IMR-90 (cell line): ENCODE measurements around the gene PROX2. TPM values are rescaled to one million over a fixed set of nuclear protein-coding genes. Genes with fewer than 3 reads are reported as not detected.

Source experiments
- ATAC-seq: fragments of 200-7000 bp; cut with Tn5 transposase; 2 replicates; pipeline ENCODE4 v1.9.1; 2020; ENCODE audit warnings: low read depth, mild to moderate bottlenecking, moderate library complexity
- BruUV-seq: library from RNA; stranded (reverse); fragments of 400-500 nt; replicated peaks from 2 replicates; lab custom pipeline; 2021; lab: Mats Ljungman, UMichigan
- CTCF ChIA-PET: fragments of 300-600 bp; formaldehyde crosslinking; extraction: SDS; loops from one replicate; lab custom pipeline; 2021; ENCODE audit warnings: antibody characterized with exemption; lab: Yijun Ruan, JAX
- POLR2A ChIA-PET: fragments of 300-600 bp; sonication (Branson Sonifier 250); formaldehyde crosslinking; loops from one replicate; lab custom pipeline; 2022; ENCODE audit warnings: antibody characterized with exemption; ENCODE audit not compliant: unreplicated experiment; lab: Charles Lee
- DNase-seq: peaks from one replicate; pipeline ENCODE4 v3.0.0; 2013
- H2AFZ ChIP-seq: replicated peaks from 2 replicates; pipeline ENCODE3; 2013; ENCODE audit warnings: low read length, mild to moderate bottlenecking; ENCODE audit not compliant: poor library complexity
- H2AK5ac ChIP-seq: 2 replicates; pipeline ENCODE4 v1.6.1; 2013; ENCODE audit warnings: low read depth, low read length, inconsistent platforms
- H2AK9ac ChIP-seq: replicated peaks from 2 replicates; pipeline ENCODE3; 2013; ENCODE audit warnings: mild to moderate bottlenecking, low read depth, low read length, moderate library complexity; ENCODE audit not compliant: poor library complexity
- H2BK120ac ChIP-seq: 2 replicates; pipeline ENCODE4 v1.6.1; 2013; ENCODE audit warnings: low read depth, low read length, inconsistent platforms
- H2BK15ac ChIP-seq: 3 replicates; pipeline ENCODE4 v1.6.1; 2013; ENCODE audit warnings: low read depth, low read length, inconsistent platforms
- H2BK20ac ChIP-seq: 2 replicates; pipeline ENCODE4 v1.6.1; 2013; ENCODE audit warnings: low read depth, mild to moderate bottlenecking, inconsistent platforms, low read length, moderate library complexity
- H2BK5ac ChIP-seq: 2 replicates; pipeline ENCODE4 v1.6.1; 2013; ENCODE audit warnings: mild to moderate bottlenecking, low read depth, low read length, inconsistent platforms; ENCODE audit not compliant: poor library complexity, severe bottlenecking
- H3K14ac ChIP-seq: replicated peaks from 2 replicates; pipeline ENCODE4 v1.6.1; 2013; ENCODE audit warnings: low read depth, low read length, inconsistent platforms
- H3K18ac ChIP-seq: 2 replicates; pipeline ENCODE4 v1.6.1; 2013; ENCODE audit warnings: low read depth, low read length, control low read depth
- H3K23ac ChIP-seq: 2 replicates; pipeline ENCODE4 v1.6.1; 2013; ENCODE audit warnings: low read depth, low read length, inconsistent platforms
- H3K27ac ChIP-seq: 2 replicates; pipeline ENCODE4 v1.5.1; 2013; ENCODE audit warnings: mild to moderate bottlenecking, control low read depth, low read length; ENCODE audit not compliant: insufficient read depth
- H3K27me3 ChIP-seq: 2 replicates; pipeline ENCODE4 v1.6.1; 2013; ENCODE audit warnings: low read length; ENCODE audit not compliant: control insufficient read depth, insufficient read depth
- H3K36me3 ChIP-seq: 2 replicates; pipeline ENCODE4 v1.6.1; 2013; ENCODE audit warnings: low read length, mixed read lengths; ENCODE audit not compliant: control insufficient read depth, insufficient read depth
- H3K4ac ChIP-seq: 2 replicates; pipeline ENCODE4 v1.6.1; 2013; ENCODE audit warnings: low read depth, low read length, inconsistent platforms
- H3K4me1 ChIP-seq: 2 replicates; pipeline ENCODE4 v1.6.1; 2013; ENCODE audit warnings: low read length, mixed read lengths; ENCODE audit not compliant: control insufficient read depth, insufficient read depth
- H3K4me2 ChIP-seq: 2 replicates; pipeline ENCODE4 v1.6.1; 2013; ENCODE audit warnings: low read depth, mild to moderate bottlenecking, control low read depth, low read length, moderate library complexity
- H3K4me3 ChIP-seq: 2 replicates; pipeline ENCODE4 v1.5.1; 2013; ENCODE audit warnings: low read depth, mild to moderate bottlenecking, control low read depth, low read length, moderate library complexity; ENCODE audit not compliant: insufficient read depth
- H3K56ac ChIP-seq: 2 replicates; pipeline ENCODE4 v1.6.1; 2013; ENCODE audit warnings: low read length, inconsistent platforms; ENCODE audit not compliant: insufficient read depth; ENCODE audit errors: extremely low read depth
- H3K79me1 ChIP-seq, 2 experiments: 2 replicates each; pipeline ENCODE4 v1.6.1; 2013; ENCODE audit warnings: low read length in 2 of 2, inconsistent platforms in 1 of 2, low read depth in 1 of 2
- H3K9ac ChIP-seq: 2 replicates; pipeline ENCODE4 v1.6.1; 2013; ENCODE audit warnings: low read depth, low read length, control low read depth
- H3K9me1 ChIP-seq: 2 replicates; pipeline ENCODE4 v1.6.1; 2013; ENCODE audit warnings: low read length, inconsistent platforms; ENCODE audit not compliant: insufficient read depth
- H3K9me3 ChIP-seq: 2 replicates; pipeline ENCODE4 v1.6.1; 2013; ENCODE audit warnings: low read length; ENCODE audit not compliant: control insufficient read depth, insufficient read depth
- H4K20me1 ChIP-seq: 2 replicates; pipeline ENCODE4 v1.6.1; 2013; ENCODE audit warnings: low read length, inconsistent platforms; ENCODE audit not compliant: insufficient read depth
- H4K5ac ChIP-seq: 2 replicates; pipeline ENCODE4 v1.6.1; 2013; ENCODE audit warnings: mild to moderate bottlenecking, low read depth, low read length, control low read depth
- H4K8ac ChIP-seq, 2 experiments: 2 replicates each; pipeline ENCODE4 v1.6.1; 2013; ENCODE audit warnings: low read depth in 2 of 2, low read length in 2 of 2, control low read depth in 1 of 2, inconsistent platforms in 1 of 2
- H4K91ac ChIP-seq: 2 replicates; pipeline ENCODE4 v1.6.1; 2013; ENCODE audit warnings: low read depth, low read length, inconsistent platforms; ENCODE audit not compliant: insufficient read depth
- BHLHE40 ChIP-seq: fragments of 150-350 bp; IDR thresholded peaks from 2 replicates; pipeline ENCODE4 v1.6.1; 2016; ENCODE audit warnings: mild to moderate bottlenecking, low read depth, low read length
- CEBPB ChIP-seq: IDR thresholded peaks from 2 replicates; pipeline ENCODE4 v1.6.1; 2012; ENCODE audit warnings: low read depth, low read length, improper control_type of control experiment
- CHD1 ChIP-seq: IDR thresholded peaks from 2 replicates; pipeline ENCODE4 v1.6.1; 2012; ENCODE audit warnings: low read depth, low read length, improper control_type of control experiment
- CTCF ChIP-seq: conservative IDR thresholded peaks from 2 replicates; pipeline ENCODE4 v1.5.1; 2012; ENCODE audit warnings: mild to moderate bottlenecking, low read depth, low read length, improper control_type of control experiment
- ELK1 ChIP-seq: fragments of 150-350 bp; IDR thresholded peaks from 2 replicates; pipeline ENCODE4 v1.6.1; 2016; ENCODE audit warnings: low read depth, mild to moderate bottlenecking, low read length, moderate library complexity, borderline replicate concordance
- FOS ChIP-seq: fragments of 150-350 bp; IDR thresholded peaks from 2 replicates; pipeline ENCODE4 v1.6.1; 2016; ENCODE audit warnings: low read depth, low read length
- MAFK ChIP-seq: IDR thresholded peaks from 2 replicates; pipeline ENCODE4 v1.6.1; 2012; ENCODE audit warnings: low read depth, low read length, improper control_type of control experiment
- MAZ ChIP-seq: IDR thresholded peaks from 2 replicates; pipeline ENCODE4 v1.6.1; 2012; ENCODE audit warnings: low read depth, mild to moderate bottlenecking, low read length, improper control_type of control experiment, moderate library complexity, borderline replicate concordance
- MXI1 ChIP-seq: IDR thresholded peaks from 2 replicates; pipeline ENCODE4 v1.6.1; 2012; ENCODE audit warnings: low read depth, mild to moderate bottlenecking, low read length, moderate library complexity, borderline replicate concordance
- NFE2L2 ChIP-seq: fragments of 150-350 bp; IDR thresholded peaks from 2 replicates; pipeline ENCODE4 v1.6.1; 2016; ENCODE audit warnings: low read depth, mild to moderate bottlenecking, low read length
- POLR2A ChIP-seq: IDR thresholded peaks from 2 replicates; pipeline ENCODE4 v1.6.1; 2012; ENCODE audit warnings: mild to moderate bottlenecking, low read depth, low read length
- RAD21 ChIP-seq: IDR thresholded peaks from 2 replicates; pipeline ENCODE4 v1.6.1; 2012; ENCODE audit warnings: low read length, improper control_type of control experiment
- RCOR1 ChIP-seq: IDR thresholded peaks from 2 replicates; pipeline ENCODE4 v1.6.1; 2012; ENCODE audit warnings: mild to moderate bottlenecking, low read length, improper control_type of control experiment; ENCODE audit not compliant: insufficient replicate concordance
- RFX5 ChIP-seq: IDR thresholded peaks from 2 replicates; pipeline ENCODE4 v1.8.0; 2012; ENCODE audit warnings: low read depth, mild to moderate bottlenecking, low read length, moderate library complexity
- SMC3 ChIP-seq: fragments of 150-350 bp; IDR thresholded peaks from 2 replicates; pipeline ENCODE4 v1.6.1; 2016; ENCODE audit warnings: low read depth, mild to moderate bottlenecking, antibody characterized with exemption, low read length, moderate library complexity
- USF2 ChIP-seq: fragments of 150-350 bp; IDR thresholded peaks from 2 replicates; pipeline ENCODE4 v1.6.1; 2017; ENCODE audit warnings: mild to moderate bottlenecking, antibody characterized with exemption, low read length, low read depth
- WGBS, 2 experiments: methylation state at CpG; one replicate each; pipeline versions ENCODE4 v1.1.5 to v1.1.7; 2013; ENCODE audit warnings: missing lambda C conversion rate in 2 of 2; ENCODE audit not compliant: insufficient read length in 1 of 2; ENCODE audit errors: extremely low coverage in 2 of 2; 5-methylcytosine and 5-hydroxymethylcytosine counted together
- dilution Hi-C: fragments of 300-500 bp; cut with HindIII; formaldehyde crosslinking; loops from one replicate; pipeline ENCODE4 v1.14.3; 2018; ENCODE audit warnings: low sequenced_read_pairs; ENCODE audit not compliant: unreplicated experiment
- in situ Hi-C: fragments of 300-500 bp; cut with MboI; formaldehyde crosslinking; loops from 3 replicates; pipeline ENCODE4 v1.14.3; 2019; ENCODE audit warnings: low sequenced_read_pairs, inconsistent platforms, mixed read lengths
- intact Hi-C: fragments of 100-400 bp; cut with micrococcal nuclease; formaldehyde crosslinking; loops from 2 replicates; pipeline ENCODE4 v1.10.0; 2022
- polyA plus RNA-seq, 3 experiments: library from polyadenylated mRNA; depleted of rRNA; stranded (reverse); fragments of >200 nt; gene quantifications; 2 replicates each; pipeline ENCODE4 v1.2.3, GENCODE V29; 2012; ENCODE audit warnings: low replicate concordance in 1 of 3
- total RNA-seq: library from RNA; depleted of rRNA; stranded (reverse); fragments of >200 nt; gene quantifications from 2 replicates; pipeline ENCODE4 v1.2.3, GENCODE V29; 2012

PROX2 gene
- total and polyA plus RNA-seq, 2 of the 4 experiments (the other 2 are of a cell fraction) = not detected

- H3K9ac ChIP-seq = no peak overlapping the region
- no peaks in the 10 kb centered on the region for H4K20me1 ChIP-seq
- CTCF ChIA-PET = no interaction called here
- H2BK5ac ChIP-seq = no peak overlapping the region
- H3K36me3 ChIP-seq = no peaks in the 10 kb centered on the region
- no peak overlapping the region for H2BK20ac ChIP-seq
- peaks cover 1% of the 10 kb centered on the region; the same call in 1 of the 2 replicates for H3K4me1 ChIP-seq
- H2AFZ ChIP-seq = no peak overlapping the region
- no peak overlapping the region for H3K23ac ChIP-seq
- intact Hi-C loops (no loop called here), dilution Hi-C loops (no loop called here), in situ Hi-C loops (loop anchor here (5.0 to 10.0 kb wide), 2 partner anchors 165 to 393 kb away; no protein-coding TSS in a partner anchor)
- POLR2A ChIA-PET = interaction anchor here (0.6 kb wide), 1 partner anchor 369 kb away, joined by 4 read pairs; no protein-coding TSS in a partner anchor
- ATAC-seq (no peak), DNase-seq (no peak)
- BruUV-seq = no TSS peak
- TF ChIP-seq MXI1 (no peak), MAFK (no peak), RAD21 (no peak), CEBPB (no peak), BHLHE40 (no peak), FOS (no peak), USF2 (no peak), RCOR1 (no peak), NFE2L2 (no peak), CHD1 (no peak), POLR2A (no peak), RFX5 (no peak), MAZ (no peak), SMC3 (no peak), ELK1 (no peak), CTCF (no peak)
- no peak overlapping the region for H4K5ac ChIP-seq
- H4K8ac ChIP-seq = no peak overlapping the region
- no peak overlapping the region for H2AK9ac ChIP-seq
- no peak overlapping the region for H2AK5ac ChIP-seq
- H3K9me3 ChIP-seq = no peaks in the 10 kb centered on the region
- no peaks in the 10 kb centered on the region for H3K27me3 ChIP-seq
- H3K18ac ChIP-seq = no peak overlapping the region
- no peak overlapping the region for H2BK120ac ChIP-seq
- no peak overlapping the region for H2BK15ac ChIP-seq
- no peak overlapping the region for H3K56ac ChIP-seq
- no peaks in the 10 kb centered on the region for H3K79me1 ChIP-seq
- H3K27ac ChIP-seq = no peak overlapping the region
- no peak overlapping the region for H3K4me3 ChIP-seq
- H3K9me1 ChIP-seq = no peaks in the 10 kb centered on the region
- H3K4ac ChIP-seq = no peak overlapping the region
- H3K4me2 ChIP-seq = no peak overlapping the region
- H3K14ac ChIP-seq = no peak overlapping the region
- no peak overlapping the region for H4K91ac ChIP-seq
- no CpG with 5 or more reads among the region's 6 CpGs for WGBS, 2 experiments
Measured at GRCh38 chr14:74912111-74912510, 36.2 kb upstream of the PROX2 start.
